Lung (tissue), 12 donors: ENCODE results near the gene FEZ2. TPM values are rescaled to one million over a fixed set of nuclear protein-coding genes. Genes with fewer than 3 reads are reported as not detected.

ENCODE experiments used
- ATAC-seq: fragments of 200-7000 bp; cut with Tn5 transposase; one replicate; pipeline ENCODE4 v1.9.1; 2020; ENCODE audit warnings: moderate number of reproducible peaks; ENCODE audit not compliant: insufficient read depth, low FRiP score
- DNase-seq, 3 donors: peaks; one replicate each; pipeline ENCODE4 v3.0.0-alpha.2; 2013 to 2017
- H3K27ac ChIP-seq, 2 donors: one replicate each; pipeline ENCODE4 v1.5.1; 2013; ENCODE audit warnings: mild to moderate bottlenecking in 2 of 2, moderate library complexity in 2 of 2, control low read depth in 1 of 2, inconsistent platforms in 1 of 2, low read depth in 1 of 2, low read length in 1 of 2
- H3K27me3 ChIP-seq, 3 donors: one replicate each; pipeline ENCODE4 v1.5.1; 2013; ENCODE audit warnings: low read length in 2 of 3; ENCODE audit not compliant: control insufficient read depth in 3 of 3, insufficient read depth in 3 of 3
- H3K36me3 ChIP-seq, 4 donors: one replicate each; pipeline ENCODE4 v1.5.1; 2013; ENCODE audit warnings: low read length in 4 of 4, mild to moderate bottlenecking in 1 of 4, moderate library complexity in 1 of 4; ENCODE audit not compliant: control insufficient read depth in 4 of 4, insufficient read depth in 4 of 4
- H3K4me1 ChIP-seq, 5 donors: one replicate each; pipeline ENCODE4 v1.5.1; 2013; ENCODE audit warnings: low read length in 5 of 5, mild to moderate bottlenecking in 2 of 5, moderate library complexity in 1 of 5; ENCODE audit not compliant: control insufficient read depth in 5 of 5, insufficient read depth in 5 of 5
- H3K4me3 ChIP-seq: one replicate; pipeline ENCODE4 v1.5.1; 2013; ENCODE audit warnings: mild to moderate bottlenecking, control low read depth, moderate library complexity
- H3K9ac ChIP-seq, 2 donors: one replicate each; pipeline ENCODE4 v1.5.1; 2013; ENCODE audit warnings: low read length in 2 of 2, control low read depth in 1 of 2; ENCODE audit not compliant: insufficient read depth in 1 of 2
- H3K9me3 ChIP-seq, 4 donors: one replicate each; pipeline ENCODE4 v1.5.1; 2013; ENCODE audit warnings: low read length in 3 of 4, mild to moderate bottlenecking in 1 of 4, moderate library complexity in 1 of 4; ENCODE audit not compliant: control insufficient read depth in 4 of 4, insufficient read depth in 3 of 4
- CTCF ChIP-seq: IDR thresholded peaks from 2 replicates; pipeline ENCODE4 v1.5.1; 2012; ENCODE audit warnings: mild to moderate bottlenecking; ENCODE audit errors: control extremely low read depth, extremely low read depth
- WGBS, 2 donors: extraction: QIAGEN DNeasy Blood & Tissue Kit; methylation state at CpG; one replicate each; pipeline ENCODE4 v1.1.7; 2013; 5-methylcytosine and 5-hydroxymethylcytosine counted together
- polyA plus RNA-seq, 2 donors: library from polyadenylated mRNA; stranded (reverse); fragments of 200-250 nt; gene quantifications; one replicate each; pipeline ENCODE4 v1.2.1, GENCODE V29; 2013
- total RNA-seq, 2 donors: library from RNA; depleted of rRNA in 1 of 2; stranded (reverse); fragments of >200 nt in 1 of 2; gene quantifications; one replicate each; pipeline ENCODE4 v1.2.1, GENCODE V29; 2014 to 2021
- donor health status: control.
- donor health status: control.
- donor health status: Bipolar disorder and iron deficiency.
- donor health status: healthy.
- donor health status: DM: yes; HTN: yes; CAD: no.

FEZ2 gene
- total and polyA plus RNA-seq, 4 donors = 17.6 to 62.9 (median 31.5) TPM

DNA sequence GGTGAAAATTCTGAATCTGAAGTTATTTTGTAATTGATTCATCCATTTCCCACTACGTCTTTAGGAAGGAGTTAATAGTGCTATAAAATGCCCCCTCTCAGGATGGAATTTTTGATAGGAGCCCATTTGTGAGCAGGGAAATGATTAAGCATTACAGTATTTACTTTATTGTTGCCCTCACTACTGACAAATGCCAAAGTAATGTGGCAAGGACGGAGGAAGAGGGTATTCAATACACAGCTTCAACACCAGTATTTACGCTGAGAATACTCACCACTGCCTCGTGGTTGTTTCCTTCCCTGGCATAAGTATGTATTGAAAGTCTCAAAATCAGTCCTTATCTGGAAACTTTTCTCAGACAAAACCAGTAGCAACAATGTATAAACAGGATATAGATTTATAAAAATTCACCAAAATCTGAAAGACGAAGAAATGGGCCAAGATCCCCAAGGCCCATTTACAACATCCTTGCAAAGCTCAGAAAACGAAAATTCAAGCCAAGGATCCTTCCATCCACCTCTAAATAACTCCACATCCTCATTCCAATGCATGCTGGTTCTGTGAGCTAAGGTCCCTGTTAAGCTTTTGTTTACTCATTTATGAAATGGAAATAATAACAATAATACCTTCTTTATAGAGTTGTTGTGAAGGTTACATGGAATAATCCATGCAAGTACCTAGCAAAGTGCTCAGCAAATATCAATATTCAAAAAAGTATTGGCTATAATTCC is 29.3 kb downstream of the FEZ2 start:
- Histone ChIP-seq H3K36me3 (peaks cover 3 to 13% (median 7%) of the 10 kb centered on the region in 4 donors), H3K4me1 (peaks cover 0 to 5% (median 0%) of the 10 kb centered on the region in 5 donors), H3K9ac (no peak overlapping the region), H3K9me3 (no peaks in the 10 kb centered on the region), H3K27me3 (no peaks in the 10 kb centered on the region), H3K4me3 (no peak overlapping the region), H3K27ac (no peak overlapping the region)
- TF ChIP-seq CTCF = no peak
- no peak for DNase-seq
- WGBS, 2 donors = 58 to 77% methylated on average over 6 of the region's 6 CpGs
- ATAC-seq = no peak

GRCh38 chr2:36567711-36568408 is 30.1 kb downstream of the FEZ2 start:
- 96% methylated on average over 6 of the region's 6 CpGs for WGBS, 2 donors
- ATAC-seq (no peak), DNase-seq (no peak)
- H3K9ac ChIP-seq = no peak overlapping the region
- no peak for TF ChIP-seq CTCF
- no peak overlapping the region for H3K4me3 ChIP-seq
- peaks cover 3 to 13% (median 8%) of the 10 kb centered on the region in 4 donors for H3K36me3 ChIP-seq
- H3K4me1 ChIP-seq = peaks cover 0 to 5% (median 0%) of the 10 kb centered on the region in 5 donors
- H3K27ac ChIP-seq = no peak overlapping the region
- H3K9me3 ChIP-seq = no peaks in the 10 kb centered on the region
- H3K27me3 ChIP-seq = no peaks in the 10 kb centered on the region

GRCh38 chr2:36566887-36567286 is 31.1 kb downstream of the FEZ2 start:
- Histone ChIP-seq H3K4me3 (no peak overlapping the region), H3K27ac (no peak overlapping the region), H3K27me3 (no peaks in the 10 kb centered on the region), H3K9me3 (no peaks in the 10 kb centered on the region), H3K36me3 (peaks cover 3 to 9% (median 7%) of the 10 kb centered on the region in 4 donors), H3K4me1 (peaks cover 0 to 7% (median 0%) of the 10 kb centered on the region in 5 donors), H3K9ac (no peak overlapping the region)
- no peak for DNase-seq
- TF ChIP-seq CTCF = no peak
- no peak for ATAC-seq
- 96% methylated on average over 4 of the region's 4 CpGs for whole genome bisulfite sequencing, 2 donors
